Mononuclear cell (primary cell): Measurements from ENCODE around the gene SLC35E2B. TPM values are rescaled to one million over a fixed set of nuclear protein-coding genes. Genes with fewer than 3 reads are reported as not detected.
"Not testable (repeated sequence)": the region's sequence is repeated elsewhere in the genome, so short reads cannot be mapped to it uniquely, and the experiment has no call there.

Source experiments
- H3K27me3 ChIP-seq: 2 replicates; pipeline ENCODE4 v1.6.0; 2011; ENCODE audit warnings: low read length, control low read depth; ENCODE audit not compliant: insufficient read depth
- H3K4me1 ChIP-seq: 2 replicates; pipeline ENCODE4 v1.5.1; 2011; ENCODE audit warnings: mild to moderate bottlenecking, low read length, control low read depth; ENCODE audit not compliant: insufficient read depth
- H3K4me3 ChIP-seq: 2 replicates; pipeline ENCODE4 v1.5.1; 2011; ENCODE audit warnings: mild to moderate bottlenecking, low read length, moderate library complexity
- H3K9me3 ChIP-seq: 2 replicates; pipeline ENCODE4 v1.5.1; 2011; ENCODE audit warnings: low read depth, mild to moderate bottlenecking, control low read depth, low read length
- total RNA-seq: library from RNA; depleted of rRNA; stranded (reverse); fragments of >200 nt; gene quantifications from one replicate; pipeline ENCODE4 v1.2.3, GENCODE V29; 2012

Gene SLC35E2B
- total RNA-seq, 1 donor: 20.5 TPM

DNA sequence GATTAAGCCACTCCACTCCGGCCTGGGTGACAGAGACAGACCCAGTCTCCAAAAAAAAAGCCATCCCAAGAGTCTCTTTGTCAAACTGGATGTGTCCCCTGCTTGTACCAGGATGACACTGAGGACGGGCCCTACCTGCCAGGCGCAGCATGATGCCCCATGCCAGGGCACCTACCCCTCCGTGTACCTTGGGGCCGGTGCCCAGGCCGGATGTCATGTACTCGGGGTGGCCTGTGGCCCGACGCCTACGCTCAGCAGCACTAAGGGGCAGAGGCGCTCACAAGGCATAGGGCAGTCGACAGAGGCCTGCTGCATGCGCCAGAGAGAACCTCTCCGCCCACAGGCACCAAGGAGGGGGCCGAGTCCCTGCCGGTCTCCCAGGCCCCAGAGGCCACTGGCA, 53.2 kb downstream of the SLC35E2B start:
- not testable (repeated sequence) for H3K27me3 ChIP-seq, H3K9me3 ChIP-seq, H3K4me3 ChIP-seq, H3K4me1 ChIP-seq

GRCh38 chr1:1638528-1638927, 54.1 kb downstream of the SLC35E2B start:
- not testable (repeated sequence) for H3K27me3 ChIP-seq, H3K9me3 ChIP-seq, H3K4me1 ChIP-seq, H3K4me3 ChIP-seq

DNA sequence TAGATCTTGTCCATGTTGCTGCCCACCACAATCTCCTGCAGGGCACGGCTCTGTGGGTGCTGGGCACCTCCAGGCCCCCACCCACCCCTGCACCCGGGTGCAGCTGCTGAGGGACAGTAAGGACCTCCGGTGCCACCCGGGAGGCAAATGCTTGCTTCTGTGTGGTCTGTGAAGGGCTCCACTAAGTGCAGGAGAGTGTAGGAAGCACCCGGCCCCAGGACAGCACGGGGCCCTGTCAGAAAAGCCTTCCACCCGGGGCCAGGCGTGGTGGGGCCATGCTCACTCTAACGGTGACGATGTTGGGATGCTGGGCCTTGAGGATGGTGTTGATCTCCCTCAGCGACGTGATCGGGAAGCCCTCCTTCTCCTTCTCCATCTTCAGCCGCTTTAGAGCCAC, 55.1 kb downstream of the SLC35E2B start:
- H3K4me3 ChIP-seq, H3K27me3 ChIP-seq: not testable (repeated sequence)

GRCh38 chr1:1636621-1637478, 55.7 kb downstream of the SLC35E2B start:
- H3K4me3 ChIP-seq, H3K4me1 ChIP-seq, H3K9me3 ChIP-seq, H3K27me3 ChIP-seq: not testable (repeated sequence)

More for the DNA sequence above, 55.1 kb downstream of the SLC35E2B start:
- H3K4me1 ChIP-seq, H3K9me3 ChIP-seq: not testable (repeated sequence)

- H3K27me3 ChIP-seq, H3K9me3 ChIP-seq, H3K4me3 ChIP-seq, H3K4me1 ChIP-seq: not testable (repeated sequence)
Measured at GRCh38 chr1:1634613-1635012, 58.0 kb downstream of the SLC35E2B start.

- H3K27me3 ChIP-seq, H3K4me3 ChIP-seq, H3K9me3 ChIP-seq, H3K4me1 ChIP-seq: not testable (repeated sequence)
Measured at GRCh38 chr1:1633409-1633808, 59.2 kb downstream of the SLC35E2B start.

DNA sequence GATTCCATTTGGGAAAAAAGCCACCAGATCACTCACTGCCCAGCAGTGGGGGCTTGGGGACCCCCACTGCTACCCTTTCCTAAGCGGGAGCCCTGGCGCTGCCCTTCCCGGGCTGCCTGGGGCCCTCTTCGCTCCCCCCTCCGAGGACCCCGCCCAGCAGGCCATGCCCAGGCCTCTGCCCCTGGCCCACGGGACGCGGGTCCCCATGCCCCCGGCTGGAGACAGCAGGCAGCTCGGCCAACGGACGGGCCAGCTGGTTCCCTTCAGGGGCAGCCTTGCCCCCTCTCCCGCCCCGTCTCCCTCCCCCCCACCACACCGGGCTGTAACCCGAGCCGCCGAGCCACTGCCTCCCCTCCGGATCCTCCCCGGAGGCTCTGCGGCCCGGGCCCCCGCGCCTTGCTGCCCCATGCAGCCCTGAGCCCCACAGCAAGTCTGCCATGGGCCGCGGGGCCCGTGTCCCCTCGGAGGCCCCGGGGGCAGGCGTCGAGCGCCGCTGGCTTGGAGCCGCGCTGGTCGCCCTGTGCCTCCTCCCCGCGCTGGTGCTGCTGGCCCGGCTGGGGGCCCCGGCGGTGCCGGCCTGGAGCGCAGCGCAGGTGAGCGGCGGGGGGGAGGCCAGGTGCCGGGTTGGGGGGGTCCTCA, 60.7 kb downstream of the SLC35E2B start, which contains the start of gene MMP23B:
Gene MMP23B (plus strand): TSS at position 392 of the 639 bp plus-strand sequence. CDS start 46 bp downstream, at position 438.
- Histone ChIP-seq H3K4me3 (peak within 1 kb of the TSS; percentile 22), H3K4me1 (peaks cover 5% of the 10 kb centered on the region), H3K9me3 (no peaks in the 10 kb centered on the region), H3K27me3 (peaks cover 3% of the 10 kb centered on the region)

DNA sequence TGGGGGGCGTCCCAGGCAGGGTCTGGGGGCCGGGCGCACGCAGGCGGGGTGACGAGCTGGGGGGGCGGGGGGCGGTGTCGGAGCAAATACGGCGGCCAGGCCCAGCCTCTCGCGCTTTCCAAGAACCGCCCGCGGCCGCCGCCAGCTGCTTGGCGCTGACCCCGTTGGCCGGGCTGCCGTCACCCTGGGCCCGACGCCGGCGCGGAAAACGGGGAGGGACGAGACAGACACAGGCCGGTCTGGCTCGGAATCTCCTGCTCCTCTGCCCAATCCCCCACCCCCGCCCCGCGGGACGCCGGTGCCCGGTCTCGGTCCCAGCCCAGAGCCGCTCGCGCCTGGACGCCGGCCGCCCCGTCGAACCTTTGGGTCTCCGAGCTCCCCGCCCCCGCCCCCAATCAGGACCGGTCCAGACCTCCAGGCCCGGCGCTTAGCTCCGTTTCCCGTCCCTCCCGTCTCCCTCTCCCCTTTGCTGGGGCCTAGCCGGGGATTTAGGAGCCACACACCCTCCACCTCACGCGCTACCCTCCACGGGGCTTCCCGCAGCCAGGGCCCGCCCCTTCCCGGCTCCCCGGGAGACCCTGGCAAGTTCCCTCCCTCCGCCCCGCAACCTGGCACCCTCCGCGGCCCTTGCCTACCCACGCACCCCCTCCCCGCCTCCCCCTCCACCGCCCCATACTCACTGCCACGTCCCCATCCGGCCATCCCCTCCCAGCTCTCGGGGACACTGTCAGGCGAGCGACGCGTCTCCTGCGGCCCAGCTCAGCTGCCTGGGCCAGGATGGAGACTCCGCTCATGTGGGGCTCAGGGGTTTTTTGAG, 61.4 kb downstream of the SLC35E2B start:
- Histone ChIP-seq H3K4me1 (peaks cover 5% of the 10 kb centered on the region), H3K4me3 (peak overlapping the region; percentile 22)

GRCh38 chr1:1630191-1630964, 62.2 kb downstream of the SLC35E2B start:
- Histone ChIP-seq H3K4me3 (no peak overlapping the region), H3K4me1 (peaks cover 5% of the 10 kb centered on the region), H3K9me3 (no peaks in the 10 kb centered on the region), H3K27me3 (peaks cover 3% of the 10 kb centered on the region)

More for the DNA sequence above, 61.4 kb downstream of the SLC35E2B start:
- Histone ChIP-seq H3K27me3 (peaks cover 3% of the 10 kb centered on the region), H3K9me3 (no peaks in the 10 kb centered on the region)

DNA sequence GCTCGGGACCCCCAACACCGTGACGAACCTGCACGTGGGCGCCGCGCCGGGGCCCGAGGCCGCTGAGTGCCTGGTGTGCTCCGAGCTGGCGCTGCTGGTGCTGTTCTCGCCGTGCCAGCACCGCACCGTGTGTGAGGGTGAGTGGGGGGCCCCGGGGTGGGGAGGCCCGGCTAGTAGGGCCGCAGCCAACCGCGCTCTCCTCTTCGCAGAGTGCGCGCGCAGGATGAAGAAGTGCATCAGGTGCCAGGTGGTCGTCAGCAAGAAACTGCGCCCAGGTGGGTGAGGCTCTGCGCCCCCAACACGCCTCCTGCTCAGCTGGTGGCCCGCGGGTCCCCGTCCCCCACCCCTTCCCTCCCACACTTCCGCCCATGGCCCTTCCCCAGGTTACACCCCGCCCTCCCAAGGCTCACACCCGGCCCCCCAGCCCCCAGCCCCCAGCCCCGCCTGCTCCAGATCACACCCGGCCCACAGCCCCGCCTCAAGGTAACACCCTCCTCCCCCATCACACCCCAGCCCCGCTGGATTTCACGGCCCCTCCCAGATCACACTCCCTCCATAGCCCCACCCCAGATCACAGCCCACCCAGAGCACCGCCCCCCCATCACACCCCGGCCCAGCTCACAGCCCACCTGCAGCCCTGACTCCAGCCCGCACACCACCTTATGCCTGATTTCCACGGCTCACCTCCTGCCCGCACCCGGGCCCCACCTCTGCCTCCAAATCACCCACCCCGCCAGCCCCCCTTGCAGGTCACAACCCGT, 63.0 kb downstream of the SLC35E2B start:
- peaks cover 5% of the 10 kb centered on the region for H3K4me1 ChIP-seq
- H3K4me3 ChIP-seq: peak overlapping the region; percentile 35
- peaks cover 3% of the 10 kb centered on the region for H3K27me3 ChIP-seq
- H3K9me3 ChIP-seq: no peaks in the 10 kb centered on the region

- Histone ChIP-seq H3K9me3 (no peaks in the 10 kb centered on the region), H3K27me3 (peaks cover 3% of the 10 kb centered on the region), H3K4me1 (peaks cover 5% of the 10 kb centered on the region), H3K4me3 (peak overlapping the region; percentile 35)
Measured at GRCh38 chr1:1628754-1629429, 63.7 kb downstream of the SLC35E2B start.

GRCh38 chr1:1627829-1628753, 64.5 kb downstream of the SLC35E2B start:
- peaks cover 3% of the 10 kb centered on the region for H3K27me3 ChIP-seq
- no peaks in the 10 kb centered on the region for H3K9me3 ChIP-seq
- H3K4me3 ChIP-seq: no peak overlapping the region
- H3K4me1 ChIP-seq: peaks cover 5% of the 10 kb centered on the region
